Myocyte (in vitro differentiated cells): ENCODE data around the gene CACNA1D. TPM values are rescaled to one million over a fixed set of nuclear protein-coding genes. Genes with fewer than 3 reads are reported as not detected.

ENCODE experiments used
- DNase-seq: peaks from one replicate; pipeline ENCODE4 v3.0.0-alpha.2; 2012; ENCODE audit warnings: low read depth
- total RNA-seq: library from RNA; depleted of rRNA; stranded (reverse); fragments of >200 nt; gene quantifications from 2 replicates; pipeline ENCODE4 v1.2.3, GENCODE V29; 2014

CACNA1D gene
- total RNA-seq, 1 donor from 2014 or later: not detected

GRCh38 chr3:53495146-53495519 is 722 bp downstream of the CACNA1D start:
- DNase-seq: no peak

GRCh38 chr3:53495520-53496391 is 1.3 kb downstream of the CACNA1D start:
- DNase-seq: no peak

GRCh38 chr3:53496392-53496670 is 1.9 kb downstream of the CACNA1D start:
- no peak for DNase-seq

GRCh38 chr3:53496984-53497383 is 2.6 kb downstream of the CACNA1D start:
- DNase-seq: no peak

GRCh38 chr3:53498806-53499641 is 4.6 kb downstream of the CACNA1D start:
- DNase-seq: no peak

- DNase-seq: no peak
Observed at GRCh38 chr3:53500165-53500777, 5.9 kb downstream of the CACNA1D start.

- no peak for DNase-seq
Observed at GRCh38 chr3:53501178-53501577, 6.8 kb downstream of the CACNA1D start.

GRCh38 chr3:53502737-53503136 is 8.3 kb downstream of the CACNA1D start:
- no peak for DNase-seq

- DNase-seq: no peak
Observed at GRCh38 chr3:53503195-53503594, 8.8 kb downstream of the CACNA1D start.

GRCh38 chr3:53506110-53506762 is 11.8 kb downstream of the CACNA1D start:
- DNase-seq: no peak

GRCh38 chr3:53506763-53507145 is 12.3 kb downstream of the CACNA1D start:
- DNase-seq: no peak

GRCh38 chr3:53509494-53509893 is 15.1 kb downstream of the CACNA1D start:
- no peak for DNase-seq

- no peak for DNase-seq
Observed at GRCh38 chr3:53510508-53510907, 16.1 kb downstream of the CACNA1D start.

- DNase-seq: no peak
Observed at GRCh38 chr3:53511246-53511645, 16.8 kb downstream of the CACNA1D start.

- DNase-seq: no peak
Observed at GRCh38 chr3:53513556-53514190, 19.3 kb downstream of the CACNA1D start.

GRCh38 chr3:53516339-53516738 is 21.9 kb downstream of the CACNA1D start:
- no peak for DNase-seq

- DNase-seq: no peak
Observed at GRCh38 chr3:53518495-53518981, 24.1 kb downstream of the CACNA1D start.

- DNase-seq: no peak
Observed at GRCh38 chr3:53519065-53519709, 24.8 kb downstream of the CACNA1D start.

GRCh38 chr3:53523346-53523745 is 28.9 kb downstream of the CACNA1D start:
- DNase-seq: no peak

- DNase-seq: no peak
Observed at GRCh38 chr3:53524566-53524965, 30.2 kb downstream of the CACNA1D start.
